Lung microvascular endothelial cell (primary cell): Measurements from ENCODE around the gene NMT1. TPM values are rescaled to one million over a fixed set of nuclear protein-coding genes. Genes with fewer than 3 reads are reported as not detected.
A peak's percentile ranks its signal among the peaks of the same experiment; 100 is the strongest.
"Not testable (repeated sequence)": the region's sequence is repeated elsewhere in the genome, so short reads cannot be mapped to it uniquely, and the experiment has no call there.

Source experiments
- DNase-seq, 2 donors: peaks; one replicate each; pipeline versions ENCODE4 v3.0.0 to v3.0.0-alpha.2; 2010; ENCODE audit warnings: low read depth in 2 of 2
- total RNA-seq: library from RNA; depleted of rRNA; stranded (reverse); fragments of >200 nt; gene quantifications from 2 replicates; pipeline ENCODE4 v1.2.1, GENCODE V29; 2014

The NMT1 gene
- total RNA-seq, 1 donor from 2014 or later: 61.3 TPM

- DNase-seq: no peak
Observed at GRCh38 chr17:45117848-45118646, 56.9 kb downstream of the NMT1 start.

GRCh38 chr17:45118691-45119090 is 57.6 kb downstream of the NMT1 start:
- no peak for DNase-seq

- DNase-seq: no peak
Observed at GRCh38 chr17:45119964-45120363, 58.8 kb downstream of the NMT1 start.

- DNase-seq: no peak
Observed at GRCh38 chr17:45120558-45120957, 59.4 kb downstream of the NMT1 start.

DNA sequence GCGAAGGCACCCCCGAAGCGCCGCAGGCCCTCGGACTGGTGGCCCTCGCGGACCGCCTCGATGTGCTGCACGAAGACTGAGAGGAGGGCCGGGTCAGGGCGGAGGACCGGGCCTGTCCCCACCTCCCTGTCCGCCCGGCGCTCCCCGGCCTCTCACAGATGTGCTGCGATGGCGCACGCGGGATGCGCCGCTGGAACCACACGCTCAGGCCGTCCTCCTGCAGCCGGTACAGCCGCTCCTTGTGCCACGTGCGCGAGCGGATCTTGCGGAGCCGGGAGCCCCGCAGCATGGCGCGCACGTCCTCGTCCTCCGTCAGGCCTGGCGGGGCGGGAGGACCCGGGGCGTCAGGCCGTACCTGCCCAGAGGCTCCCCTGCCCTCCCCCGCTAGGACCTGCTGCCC is 59.9 kb downstream of the NMT1 start:
- DNase-seq: no peak

DNA sequence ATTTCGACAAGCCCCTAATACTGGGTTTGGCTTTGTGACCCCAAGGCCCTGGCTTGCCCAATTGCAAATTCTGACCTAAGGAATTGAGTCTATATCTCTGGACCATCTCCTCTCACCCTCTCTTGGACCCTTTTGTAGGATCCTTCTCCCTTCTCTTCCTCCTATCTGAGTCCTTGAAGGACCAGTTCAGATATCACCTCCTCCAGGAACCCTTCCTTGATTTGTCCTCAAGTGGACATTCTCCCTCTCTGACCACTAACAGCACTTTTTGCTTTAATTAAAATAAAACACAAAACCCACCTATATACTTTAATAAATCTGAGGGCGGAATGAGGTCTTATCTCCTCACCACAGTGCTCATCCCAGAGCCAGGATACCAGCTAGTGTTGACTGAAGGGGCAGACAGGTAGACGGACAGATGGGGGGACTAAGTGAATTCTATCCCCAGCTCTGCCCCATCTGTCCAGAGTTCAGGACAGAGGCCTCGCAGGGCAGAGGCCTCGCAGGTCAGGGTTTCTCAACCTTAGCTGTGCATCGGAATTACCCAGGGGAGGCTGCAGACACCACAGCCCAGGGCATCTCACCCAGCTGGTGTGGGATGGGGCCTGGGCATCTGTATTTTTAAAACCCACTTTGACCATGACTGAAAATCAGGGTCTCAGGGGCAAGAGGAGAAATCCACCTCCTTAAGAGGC is 62.1 kb downstream of the NMT1 start:
- no peak for DNase-seq

- peak; percentile 90 to 93 for DNase-seq
Observed at GRCh38 chr17:45123930-45124796, 63.0 kb downstream of the NMT1 start.

DNA sequence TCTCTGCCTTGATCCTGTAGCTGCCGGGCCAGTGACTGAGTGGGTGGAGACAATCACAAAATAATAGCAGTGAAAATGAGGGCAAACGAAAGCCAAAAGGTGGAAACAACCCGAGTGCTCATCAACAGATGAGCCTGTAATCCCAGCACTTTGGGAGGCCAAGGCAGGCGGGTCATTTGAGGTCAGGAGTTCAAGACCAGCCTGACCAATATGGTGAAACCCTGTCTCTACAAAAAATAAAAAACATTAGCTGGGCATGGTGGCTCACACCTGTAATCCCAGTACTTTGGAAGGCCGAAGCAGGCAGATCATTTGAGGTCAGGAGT is 63.6 kb downstream of the NMT1 start:
- DNase-seq: not testable (repeated sequence)

- DNase-seq: no peak
Observed at GRCh38 chr17:45125509-45125908, 64.4 kb downstream of the NMT1 start.

DNA sequence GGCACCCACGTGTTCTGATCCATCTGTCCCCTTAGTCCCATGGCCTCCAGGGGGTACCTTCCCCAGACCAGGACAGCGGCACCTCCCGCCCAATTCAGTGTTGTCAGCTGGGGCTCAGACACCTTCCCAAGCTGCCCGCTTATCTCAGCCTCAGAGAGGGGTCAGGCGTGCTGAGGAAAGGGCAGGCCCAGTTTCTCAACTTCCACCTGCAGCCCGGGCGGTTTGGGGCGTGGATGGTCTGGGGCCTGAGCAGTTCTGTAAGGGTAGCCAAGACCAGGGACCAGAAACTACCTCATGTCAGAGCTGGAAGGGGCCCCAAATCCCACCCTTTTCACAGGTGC is 66.1 kb downstream of the NMT1 start:
- no peak for DNase-seq

DNA sequence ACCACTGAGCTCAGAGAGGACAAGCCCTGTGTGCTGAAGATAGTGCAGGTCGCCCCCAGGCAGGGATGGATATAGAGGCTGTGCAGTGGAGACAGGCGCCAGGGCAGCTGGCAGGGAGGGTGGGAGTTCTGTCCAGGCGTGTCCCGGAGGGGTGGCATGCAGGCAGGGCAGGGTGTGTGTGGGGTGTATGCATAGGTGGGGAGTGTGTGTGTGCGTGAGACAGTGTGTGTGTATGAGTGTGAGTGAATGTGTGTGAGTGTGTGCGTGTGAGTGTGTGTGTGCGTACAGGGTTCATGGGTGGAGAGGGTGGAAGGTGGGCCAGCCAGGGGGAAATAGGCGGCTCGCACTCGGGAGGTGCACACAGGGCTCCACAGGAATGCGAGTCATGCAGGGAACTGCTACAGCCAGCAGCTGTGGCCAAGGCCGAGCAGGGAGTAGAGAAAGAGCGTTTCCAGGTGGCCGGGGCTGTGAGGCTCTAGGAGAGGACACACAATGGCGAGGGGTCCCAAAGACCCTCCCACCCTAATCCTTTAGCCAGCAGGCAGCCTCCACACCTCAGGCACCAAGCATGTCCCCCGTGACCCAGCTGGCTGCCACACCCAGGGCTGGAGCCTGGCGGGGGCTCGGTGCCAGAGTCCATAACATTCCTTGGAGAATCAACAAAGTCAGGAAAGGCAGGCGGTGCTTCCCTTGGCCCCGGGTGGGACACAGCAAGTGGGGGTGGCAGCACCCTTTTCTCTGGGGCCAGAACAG is 66.6 kb downstream of the NMT1 start:
- peak; percentile 45 to 68 for DNase-seq

DNA sequence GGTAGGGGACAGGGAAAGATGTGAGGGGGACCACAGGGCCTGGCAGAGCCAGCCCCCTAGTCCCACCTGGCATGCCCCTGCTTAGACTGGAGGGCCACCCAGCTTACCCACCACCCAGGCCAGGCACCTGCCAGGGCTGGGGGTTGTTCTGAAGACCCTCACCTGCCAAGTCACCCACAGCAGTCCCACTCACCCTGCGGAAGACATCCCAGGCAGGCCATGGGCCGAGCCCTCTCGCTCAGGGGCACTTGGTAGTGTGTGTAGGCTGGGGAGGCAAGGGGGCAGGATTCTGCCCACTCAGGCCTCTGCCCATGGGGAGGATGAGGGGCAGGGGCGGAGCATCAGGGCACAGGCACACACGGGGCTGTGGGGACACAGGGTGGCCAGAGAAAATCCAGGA is 67.2 kb downstream of the NMT1 start:
- DNase-seq: no peak

DNA sequence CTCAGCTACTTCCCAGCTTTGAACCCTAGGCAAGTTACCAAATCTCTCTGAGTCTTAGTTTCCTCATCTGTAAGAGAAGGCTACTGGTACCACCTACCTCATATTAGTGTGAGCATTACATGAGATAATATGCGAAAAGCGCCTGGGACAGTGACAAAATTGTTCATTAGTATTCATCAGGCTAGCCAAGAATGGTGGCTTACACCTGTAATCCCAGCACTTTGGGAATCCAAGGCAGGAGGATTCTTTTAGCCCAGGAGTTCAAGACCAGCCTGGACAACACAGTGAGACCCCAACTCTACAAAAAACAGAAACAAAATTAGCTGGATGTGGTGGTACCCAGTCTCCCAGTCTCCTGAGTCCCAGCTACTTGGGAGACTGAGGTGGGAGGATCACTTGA is 67.9 kb downstream of the NMT1 start:
- no peak for DNase-seq

DNA sequence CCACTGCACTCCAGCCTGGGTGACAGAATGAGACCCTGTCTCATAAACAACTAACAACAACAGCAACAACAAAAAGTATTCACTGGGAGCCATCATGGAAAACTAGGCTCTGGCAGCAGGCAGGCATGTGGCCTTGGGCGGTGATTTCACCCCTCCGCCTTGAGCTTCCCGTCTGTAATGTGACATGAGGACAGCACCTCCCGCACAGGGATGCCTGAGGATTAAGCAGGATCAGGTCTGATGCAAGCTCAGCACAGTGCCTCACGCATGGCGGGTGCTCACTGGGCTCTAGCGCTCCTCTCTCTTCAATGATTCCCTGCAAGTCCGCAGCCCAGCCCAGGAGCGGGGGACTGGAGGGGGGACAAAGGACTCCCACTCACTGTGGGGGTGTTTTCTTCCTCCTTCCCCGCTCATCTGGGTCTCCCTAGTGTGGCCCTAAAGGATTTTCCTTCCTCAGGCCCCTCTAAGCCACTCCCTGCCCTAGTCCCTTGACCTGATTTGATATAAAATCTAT is 68.4 kb downstream of the NMT1 start:
- peak; percentile 34 to 43 for DNase-seq

- no peak for DNase-seq
Observed at GRCh38 chr17:45129940-45130680, 69.0 kb downstream of the NMT1 start.

GRCh38 chr17:45130681-45131615 is 69.8 kb downstream of the NMT1 start:
- DNase-seq: no peak

GRCh38 chr17:45131616-45132319 is 70.7 kb downstream of the NMT1 start:
- peak; percentile 37 to 48 for DNase-seq

DNA sequence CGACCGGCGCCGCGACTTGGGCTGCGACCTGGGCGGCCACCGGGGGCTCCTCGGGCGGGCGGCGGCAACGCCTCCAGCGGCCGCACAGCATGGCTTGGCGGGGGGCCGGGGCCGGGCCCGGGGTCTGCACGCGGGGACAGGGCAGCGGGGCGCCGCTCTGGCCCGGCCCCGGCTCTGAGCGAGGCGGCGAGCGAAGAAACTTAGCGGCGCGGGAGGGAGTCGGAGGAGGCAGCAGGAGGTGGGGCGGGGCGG is 71.1 kb downstream of the NMT1 start, which contains the start of gene PLCD3:
Gene PLCD3, minus strand, starts transcription at position 196 of the 252 bp plus-strand sequence. Its CDS starts 105 bp downstream, at position 91.
- peak in 1 of 2 donors; percentile 27 for DNase-seq
